Transverse colon (tissue), 4 donors: ENCODE results near the gene YWHAQ. TPM values are rescaled to one million over a fixed set of nuclear protein-coding genes. Genes with fewer than 3 reads are reported as not detected.

Experiments used
- DNase-seq: peaks from one replicate; pipeline ENCODE4 v3.0.0-alpha.2; 2019
- H3K27ac ChIP-seq, 4 donors: fragments of 200-600 bp; sonication (generic); 2 replicates each; pipeline ENCODE4 v1.5.1; 2016 to 2018; ENCODE audit warnings: inconsistent platforms in 4 of 4
- H3K27me3 ChIP-seq: fragments of 200-600 bp; sonication (generic); 2 replicates; pipeline ENCODE4 v1.5.1; 2017; ENCODE audit warnings: inconsistent platforms
- H3K36me3 ChIP-seq, 4 donors: fragments of 200-600 bp; sonication (generic); 2 replicates each; pipeline ENCODE4 v1.5.1; 2017 to 2019; ENCODE audit warnings: inconsistent platforms in 4 of 4
- H3K4me1 ChIP-seq, 4 donors: fragments of 200-600 bp; sonication (generic); 2 replicates each; pipeline ENCODE4 v1.5.1; 2017 to 2020; ENCODE audit warnings: inconsistent platforms in 4 of 4
- H3K4me3 ChIP-seq, 4 donors: fragments of 200-600 bp; sonication (generic); 1 replicate in 1 of 4; 2 replicates in 3 of 4; pipeline versions ENCODE4 v1.5.1 to v1.6.1; 2017 to 2019; ENCODE audit warnings: inconsistent platforms in 4 of 4
- H3K9me3 ChIP-seq, 2 donors: fragments of 200-600 bp; sonication (generic); 2 replicates each; pipeline ENCODE4 v1.5.1; 2017 to 2019; ENCODE audit warnings: inconsistent platforms in 2 of 2
- EP300 ChIP-seq: sonication (generic); formaldehyde crosslinking; IDR thresholded peaks from one replicate; pipeline ENCODE4 v1.6.1; 2017; ENCODE audit warnings: antibody characterized with exemption, low read depth
- POLR2A ChIP-seq: fragments of 450-650 bp; IDR thresholded peaks from one replicate; pipeline ENCODE4 v1.6.1; 2016; ENCODE audit warnings: antibody characterized with exemption, mild to moderate bottlenecking, moderate library complexity
- POLR2AphosphoS5 ChIP-seq, 3 donors: sonication (generic); formaldehyde crosslinking; IDR thresholded peaks; one replicate each; pipeline ENCODE4 v1.6.1; 2016; ENCODE audit warnings: antibody characterized with exemption in 3 of 3
- WGBS, 2 donors: methylation state at CpG; one replicate each; pipeline ENCODE4 v1.1.5; 2018; ENCODE audit warnings: low coverage in 1 of 2; 5-methylcytosine and 5-hydroxymethylcytosine counted together
- in situ Hi-C, 4 donors: fragments of 200-750 bp; cut with MboI; loops; one replicate each; pipeline versions ENCODE4 v1.15.0 to v1.15.1; 2017; ENCODE audit warnings: low sequenced_read_pairs in 3 of 4, low pct_ligation_motif_present in 1 of 4, low pct_unique_long_range_greater_than_20kb in 1 of 4
- intact Hi-C: fragments of 100-400 bp; cut with DNase I; formaldehyde crosslinking; loops from one replicate; pipeline ENCODE4 v1.15.1; 2023; ENCODE audit warnings: low total_unique reads
- total RNA-seq, 4 donors: library from RNA; depleted of rRNA; stranded (reverse); fragments of >200 nt; gene quantifications; one replicate each; pipeline ENCODE4 v1.1.0, GENCODE V29; 2016
- TF ChIP-seq, protein P1 (sequence below), 5 experiments: fragments of 200-600 bp in 3 of 5; fragments of 450-650 bp in 2 of 5; sonication (generic) in 3 of 5; IDR thresholded peaks; 1 replicate in 2 of 5; 2 replicates in 3 of 5; pipeline ENCODE4 v1.5.1; 2016 to 2017; ENCODE audit warnings: antibody characterized with exemption in 5 of 5, inconsistent platforms in 3 of 5, mild to moderate bottlenecking in 2 of 5, moderate library complexity in 1 of 5

The YWHAQ gene
- total RNA-seq, 4 donors from 2014 or later = 84.0 to 189 (median 145) TPM

- no peak for TF ChIP-seq POLR2A
- whole genome bisulfite sequencing, 2 donors = 80 to 81% methylated on average over 12 to 14 of the region's 14 CpGs
- no peaks in the 10 kb centered on the region for H3K27me3 ChIP-seq
- H3K9me3 ChIP-seq = no peaks in the 10 kb centered on the region
- intact Hi-C loops = no loop called here
- in situ Hi-C loops = no loop called here
- no peak for DNase-seq
- no peaks in the 10 kb centered on the region for H3K36me3 ChIP-seq
- H3K4me1 ChIP-seq = peaks cover 0 to 17% (median 3%) of the 10 kb centered on the region in 4 donors
- H3K27ac ChIP-seq = no peak overlapping the region
- H3K4me3 ChIP-seq = no peak overlapping the region
Observed at GRCh38 chr2:9640403-9641104, 9.8 kb upstream of the YWHAQ start.

GRCh38 chr2:9639740-9640343 is 9.0 kb upstream of the YWHAQ start:
- no peak for TF ChIP-seq POLR2A
- TF ChIP-seq POLR2AphosphoS5 (IDR thresholded peaks at IDR 0.05) = no peak
- TF ChIP-seq, protein P1, sequence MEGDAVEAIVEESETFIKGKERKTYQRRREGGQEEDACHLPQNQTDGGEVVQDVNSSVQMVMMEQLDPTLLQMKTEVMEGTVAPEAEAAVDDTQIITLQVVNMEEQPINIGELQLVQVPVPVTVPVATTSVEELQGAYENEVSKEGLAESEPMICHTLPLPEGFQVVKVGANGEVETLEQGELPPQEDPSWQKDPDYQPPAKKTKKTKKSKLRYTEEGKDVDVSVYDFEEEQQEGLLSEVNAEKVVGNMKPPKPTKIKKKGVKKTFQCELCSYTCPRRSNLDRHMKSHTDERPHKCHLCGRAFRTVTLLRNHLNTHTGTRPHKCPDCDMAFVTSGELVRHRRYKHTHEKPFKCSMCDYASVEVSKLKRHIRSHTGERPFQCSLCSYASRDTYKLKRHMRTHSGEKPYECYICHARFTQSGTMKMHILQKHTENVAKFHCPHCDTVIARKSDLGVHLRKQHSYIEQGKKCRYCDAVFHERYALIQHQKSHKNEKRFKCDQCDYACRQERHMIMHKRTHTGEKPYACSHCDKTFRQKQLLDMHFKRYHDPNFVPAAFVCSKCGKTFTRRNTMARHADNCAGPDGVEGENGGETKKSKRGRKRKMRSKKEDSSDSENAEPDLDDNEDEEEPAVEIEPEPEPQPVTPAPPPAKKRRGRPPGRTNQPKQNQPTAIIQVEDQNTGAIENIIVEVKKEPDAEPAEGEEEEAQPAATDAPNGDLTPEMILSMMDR (IDR thresholded peaks at IDR 0.05) = no peak
- TF ChIP-seq EP300 = no peak
- no peak overlapping the region for H3K4me3 ChIP-seq
- H3K36me3 ChIP-seq = no peaks in the 10 kb centered on the region
- no peak for DNase-seq
- no peaks in the 10 kb centered on the region for H3K9me3 ChIP-seq
- in situ Hi-C loops (loop anchor here in 1 of 4 donors (10.0 kb wide), 1 partner anchor 85 kb away; the partner anchor contains the start of gene ADAM17), intact Hi-C loops (no loop called here)
- no peaks in the 10 kb centered on the region for H3K27me3 ChIP-seq
- WGBS, 2 donors = 90 to 93% methylated on average over 6 to 11 of the region's 11 CpGs
- H3K27ac ChIP-seq = peak overlapping the region; percentile 34 to 76 (median 51)
- peaks cover 0 to 17% (median 3%) of the 10 kb centered on the region in 4 donors for H3K4me1 ChIP-seq

DNA sequence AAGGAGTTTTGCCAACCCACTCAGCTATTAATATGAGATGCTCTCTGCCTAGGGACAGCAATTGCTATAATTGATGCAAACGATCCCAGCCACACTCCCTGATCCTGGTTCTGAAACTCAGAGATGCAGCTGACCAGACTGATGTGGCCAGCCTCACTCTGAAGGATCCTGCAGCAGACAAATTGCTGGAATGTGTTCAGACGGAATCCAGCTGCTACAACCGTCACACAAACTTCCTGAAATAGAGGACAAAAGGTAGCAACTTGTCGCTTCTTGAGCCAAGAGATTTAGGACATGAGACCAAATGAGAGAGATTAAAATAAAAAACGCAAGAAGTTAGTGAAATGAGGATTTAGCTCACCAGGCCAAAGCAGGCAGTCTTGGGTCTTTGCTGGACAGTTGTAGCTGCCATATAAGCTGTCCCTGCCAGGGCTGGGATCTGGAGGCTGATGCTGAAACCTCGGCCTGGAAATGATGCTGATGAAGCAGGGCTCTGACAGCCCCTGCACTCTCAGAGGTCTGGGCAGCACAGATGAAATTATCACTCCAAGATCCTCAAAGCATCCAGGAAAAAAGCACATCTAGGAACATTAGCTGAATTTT is 8.3 kb upstream of the YWHAQ start:
- H3K9me3 ChIP-seq = no peaks in the 10 kb centered on the region
- in situ Hi-C loops = loop anchor here in 1 of 4 donors (10.0 kb wide), 1 partner anchor 84 kb away; the partner anchor contains the start of gene ADAM17
- peaks cover 0 to 17% (median 3%) of the 10 kb centered on the region in 4 donors for H3K4me1 ChIP-seq
- TF ChIP-seq POLR2AphosphoS5 (IDR thresholded peaks at IDR 0.05) (peak in 1 of 3 donors; percentile 4), POLR2A (no peak), EP300 (no peak)
- TF ChIP-seq, protein P1 (IDR thresholded peaks at IDR 0.05) = no peak
- intact Hi-C loops = no loop called here
- WGBS, 2 donors = 56 to 60% methylated on average over 4 to 6 of the region's 6 CpGs
- no peak overlapping the region for H3K4me3 ChIP-seq
- no peaks in the 10 kb centered on the region for H3K27me3 ChIP-seq
- DNase-seq = no peak
- H3K27ac ChIP-seq = peak overlapping the region; percentile 34 to 76 (median 51)
- no peaks in the 10 kb centered on the region for H3K36me3 ChIP-seq

DNA sequence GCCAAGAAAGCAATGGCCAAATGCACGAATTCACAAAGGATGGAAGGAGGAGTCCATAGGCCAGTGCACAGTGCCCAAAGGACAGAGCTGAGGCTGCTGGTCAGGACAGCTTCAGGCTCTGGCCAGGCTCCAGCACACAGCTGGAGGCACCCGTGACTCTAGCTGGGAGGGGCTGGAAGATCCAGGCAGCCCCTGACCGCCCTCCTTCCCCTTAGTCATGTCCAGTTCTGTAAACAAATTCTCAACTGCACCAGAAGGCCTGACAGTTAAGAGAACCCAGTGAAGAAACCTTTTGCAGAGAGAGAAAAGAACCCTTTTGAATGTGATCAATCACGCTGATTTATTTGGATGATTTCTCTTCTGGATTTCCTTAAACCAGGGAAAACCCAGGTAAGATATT is 7.7 kb upstream of the YWHAQ start:
- intact Hi-C loops = no loop called here
- H3K27ac ChIP-seq = peak overlapping the region; percentile 34 to 76 (median 51)
- in situ Hi-C loops = loop anchor here in 1 of 4 donors (10.0 kb wide), 1 partner anchor 84 kb away; the partner anchor contains the start of gene ADAM17

GRCh38 chr2:9637330-9637729 is 6.5 kb upstream of the YWHAQ start:
- Histone ChIP-seq H3K4me1 (peaks cover 0 to 17% (median 3%) of the 10 kb centered on the region in 4 donors), H3K4me3 (no peak overlapping the region), H3K9me3 (no peaks in the 10 kb centered on the region), H3K27ac (peak overlapping the region in 1 of 4 donors; percentile 11), H3K36me3 (no peaks in the 10 kb centered on the region), H3K27me3 (no peaks in the 10 kb centered on the region)
- TF ChIP-seq, protein P1 (IDR thresholded peaks at IDR 0.05) = no peak
- no peak for TF ChIP-seq EP300
- WGBS, 2 donors = 50 to 52% methylated on average over 1 to 2 of the region's 2 CpGs
- no peak for DNase-seq
- intact Hi-C loops (no loop called here), in situ Hi-C loops (loop anchor here in 1 of 4 donors (10.0 kb wide), 1 partner anchor 83 kb away; the partner anchor contains the start of gene ADAM17)

More for the DNA sequence above, 7.7 kb upstream of the YWHAQ start:
- WGBS, 2 donors = 51 to 83% methylated on average over 1 to 4 of the region's 4 CpGs
- TF ChIP-seq POLR2A (no peak), POLR2AphosphoS5 (IDR thresholded peaks at IDR 0.05) (peak; percentile 57 to 67 (median 64))
- H3K4me1 ChIP-seq = peaks cover 0 to 17% (median 3%) of the 10 kb centered on the region in 4 donors
- H3K9me3 ChIP-seq = no peaks in the 10 kb centered on the region
- peak; percentile 72 for DNase-seq
- H3K4me3 ChIP-seq = no peak overlapping the region
- no peaks in the 10 kb centered on the region for H3K27me3 ChIP-seq
- no peaks in the 10 kb centered on the region for H3K36me3 ChIP-seq
